ENCODE measurements around the gene LYRM2.
A peak's percentile ranks its signal among the peaks of the same experiment; 100 is the strongest.
"Not testable (repeated sequence)": the region's sequence is repeated elsewhere in the genome, so short reads cannot be mapped to it uniquely, and the experiment has no call there.

Gene LYRM2

DNA sequence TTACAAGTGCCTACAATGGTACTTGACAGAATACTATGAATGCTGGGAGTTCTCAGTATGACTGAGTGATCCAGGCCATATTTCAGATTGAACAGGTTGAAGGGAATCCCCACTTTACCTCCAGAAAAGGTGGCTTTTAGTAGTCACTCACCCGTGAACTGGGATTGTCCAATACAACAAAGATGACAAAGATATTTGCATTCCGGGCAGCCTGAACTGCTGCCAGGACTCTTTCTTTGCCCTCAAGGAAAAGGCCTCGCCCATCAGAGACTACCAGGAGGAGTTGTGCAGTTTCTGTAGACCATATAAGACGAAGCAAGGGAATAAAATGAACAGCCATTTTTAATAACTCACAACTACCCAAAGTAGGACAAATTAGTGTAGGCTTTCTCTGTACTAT is 6.3 kb upstream of the LYRM2 start:
- no peak for DNase-seq

DNA sequence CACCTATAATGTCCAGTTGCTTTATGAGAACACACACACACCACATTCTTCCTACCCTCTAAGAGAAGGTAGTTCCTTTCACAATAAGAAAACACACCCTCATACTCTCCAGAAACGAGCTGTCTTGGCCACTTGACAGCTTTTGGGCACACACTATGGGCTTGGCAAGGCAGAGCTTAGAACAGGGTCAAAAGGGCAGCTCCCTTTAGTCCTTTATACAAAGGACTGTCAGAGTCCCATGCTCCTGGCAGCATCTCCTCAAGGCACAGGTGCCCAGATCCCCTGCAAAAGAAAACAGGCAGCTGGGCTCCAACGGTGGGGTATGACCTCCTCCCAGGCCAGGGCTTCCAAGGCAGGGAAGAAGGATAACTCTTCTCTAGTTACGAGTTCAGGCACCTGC is 4.9 kb upstream of the LYRM2 start:
- no peak for DNase-seq

DNA sequence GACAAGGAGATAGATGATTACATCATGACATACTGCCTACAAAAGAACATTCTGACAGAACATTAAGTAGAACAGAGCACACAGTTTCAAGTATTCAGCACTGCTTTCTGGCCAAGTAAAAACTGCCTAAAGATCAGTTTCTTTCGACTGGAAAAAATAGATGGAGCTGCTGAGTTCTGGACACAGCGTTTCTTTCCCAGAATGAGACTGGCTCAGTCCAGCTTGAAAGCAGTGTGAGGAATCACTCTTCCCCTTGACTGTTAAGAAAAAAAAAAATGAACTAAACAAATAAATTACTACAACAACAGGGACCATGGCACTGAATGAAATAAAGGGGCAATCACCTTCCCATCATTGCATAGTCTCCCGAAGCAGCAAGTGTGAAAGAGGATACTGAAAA is 4.4 kb upstream of the LYRM2 start:
- no peak for DNase-seq

DNA sequence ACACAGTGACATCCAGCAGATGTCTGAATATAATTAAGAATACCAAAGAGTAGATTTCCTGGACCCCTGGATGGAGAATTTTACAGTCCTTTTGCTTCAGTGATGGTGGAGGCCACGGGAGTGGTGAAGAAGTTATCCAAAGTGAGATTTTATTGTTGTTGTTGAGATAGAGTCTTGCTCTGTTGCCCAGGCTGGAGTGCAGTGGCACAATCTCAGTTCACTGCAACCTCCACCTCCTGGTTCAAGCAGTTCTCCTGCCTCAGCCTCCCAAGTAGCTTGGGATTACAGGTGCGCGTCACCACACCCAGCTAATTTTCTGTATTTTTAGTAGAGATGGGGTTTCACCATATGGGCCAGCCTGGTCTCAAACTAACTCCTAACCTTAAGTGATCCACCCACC is 3.0 kb upstream of the LYRM2 start:
- not testable (repeated sequence) for DNase-seq

DNA sequence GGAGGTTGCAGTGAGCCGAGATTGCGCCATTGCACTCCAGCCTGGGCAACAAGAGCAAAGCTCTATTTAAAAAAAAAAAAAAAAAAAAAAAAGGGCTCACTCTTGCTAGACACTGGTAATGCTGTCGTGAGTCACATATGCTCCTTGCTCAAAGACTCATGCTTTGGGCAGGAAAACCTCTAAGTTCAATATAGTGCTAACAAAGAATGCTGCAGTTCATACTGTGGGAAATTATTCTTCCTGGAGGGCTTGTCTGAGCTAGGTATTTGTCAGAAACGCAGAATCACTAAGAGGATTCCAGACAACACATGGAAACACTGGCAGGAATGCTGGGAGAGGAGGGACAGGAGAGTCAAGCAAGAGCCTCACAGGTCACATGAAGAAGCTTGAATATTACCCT is 2.3 kb upstream of the LYRM2 start:
- no peak for DNase-seq

DNA sequence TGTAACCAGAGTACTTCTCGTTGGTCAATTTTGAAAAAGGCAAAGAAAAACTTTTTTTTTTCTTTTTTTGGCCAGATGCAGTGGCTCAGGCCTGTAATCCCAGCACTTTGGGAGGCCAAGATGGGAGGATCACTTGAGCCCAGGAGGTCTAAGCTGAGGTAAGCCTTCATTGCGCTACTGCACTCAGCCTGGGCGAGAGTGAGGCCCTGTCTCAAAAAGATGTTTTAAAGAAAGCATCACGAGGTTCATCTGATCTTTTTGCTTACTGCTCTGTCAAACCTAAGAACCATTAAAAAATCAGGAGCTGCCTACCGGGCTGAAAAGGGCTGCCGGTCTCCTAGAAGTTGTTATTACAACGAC is 607 bp downstream of the LYRM2 start:
- no peak for DNase-seq

DNA sequence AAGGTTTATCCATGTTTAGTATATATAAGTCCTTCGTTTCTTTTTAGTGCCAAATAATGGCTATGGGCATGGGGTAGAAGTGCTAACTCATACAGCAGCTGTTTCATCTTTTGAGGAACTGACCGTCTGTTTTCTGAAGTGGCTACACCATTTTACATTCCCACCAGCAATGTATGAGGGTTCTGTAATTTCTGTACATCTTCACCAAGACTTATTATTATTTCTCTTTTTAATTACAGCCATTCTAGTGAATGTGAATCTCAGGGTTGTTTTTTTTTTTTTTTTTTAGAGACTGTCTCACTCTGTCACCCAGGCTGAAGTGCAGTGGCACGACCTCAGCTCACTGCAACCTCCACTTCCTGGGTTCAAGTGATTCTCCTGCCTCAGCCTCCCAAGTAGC is 2.1 kb downstream of the LYRM2 start:
- DNase-seq, result not testable (repeated sequence)

DNA sequence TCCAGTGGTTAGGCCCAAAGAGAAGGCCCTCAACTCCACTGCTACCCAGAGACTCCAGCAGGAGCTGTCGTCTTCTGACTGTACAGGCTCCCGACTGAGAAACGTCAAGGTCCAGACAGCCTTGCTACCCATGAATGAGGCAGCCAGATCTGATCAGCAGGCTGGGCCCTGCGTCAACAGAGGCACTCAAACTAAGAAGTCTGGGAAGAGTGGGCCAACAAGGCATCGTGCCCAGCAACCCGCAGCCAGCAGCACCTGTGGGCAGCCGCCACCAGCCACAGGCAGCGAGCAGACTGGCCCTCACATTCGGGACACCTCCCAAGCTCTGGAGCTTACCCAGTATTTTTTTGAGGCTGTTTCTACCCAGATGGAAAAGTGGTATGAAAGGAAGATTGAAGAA is 8.1 kb downstream of the LYRM2 start:
- no peak for DNase-seq

DNA sequence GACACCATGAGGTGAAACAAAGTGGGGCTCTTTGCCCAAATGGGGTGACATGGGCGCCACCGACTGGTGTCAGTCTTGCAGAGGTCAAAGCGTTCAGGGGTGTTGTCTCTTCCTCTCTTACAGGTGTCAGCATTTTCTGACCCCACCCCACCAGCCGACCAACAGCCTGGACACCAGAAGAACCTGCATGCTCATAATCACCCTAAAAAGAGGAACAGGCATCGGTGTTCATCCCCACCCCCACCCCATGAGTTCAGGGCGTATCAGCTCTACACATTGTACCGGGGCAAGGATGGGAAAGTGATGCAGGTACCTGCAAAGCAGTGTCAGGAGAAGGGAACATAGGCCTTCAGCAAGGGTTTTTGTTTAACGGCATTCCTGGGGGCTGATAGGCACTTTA is 14.8 kb downstream of the LYRM2 start:
- DNase-seq, result no peak

DNA sequence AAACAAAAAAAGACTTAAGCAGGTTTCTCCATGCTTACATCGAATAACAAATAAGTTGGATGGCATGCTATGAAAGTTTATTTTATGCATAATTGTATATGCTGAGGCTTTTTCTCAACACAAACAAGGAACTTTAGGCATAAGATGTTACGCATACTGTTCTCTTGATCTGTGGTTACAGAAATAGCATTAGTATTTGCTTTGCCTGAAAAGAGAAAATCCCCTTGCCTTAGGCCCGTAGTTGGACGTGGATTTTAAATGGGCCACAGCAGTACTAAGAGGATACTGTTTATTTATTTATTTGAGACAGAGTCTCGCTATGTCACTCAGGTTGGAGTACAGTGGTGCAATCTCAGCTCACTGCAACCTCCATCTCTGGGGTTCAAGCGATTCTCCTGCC is 19.0 kb downstream of the LYRM2 start:
- no peak for DNase-seq

DNA sequence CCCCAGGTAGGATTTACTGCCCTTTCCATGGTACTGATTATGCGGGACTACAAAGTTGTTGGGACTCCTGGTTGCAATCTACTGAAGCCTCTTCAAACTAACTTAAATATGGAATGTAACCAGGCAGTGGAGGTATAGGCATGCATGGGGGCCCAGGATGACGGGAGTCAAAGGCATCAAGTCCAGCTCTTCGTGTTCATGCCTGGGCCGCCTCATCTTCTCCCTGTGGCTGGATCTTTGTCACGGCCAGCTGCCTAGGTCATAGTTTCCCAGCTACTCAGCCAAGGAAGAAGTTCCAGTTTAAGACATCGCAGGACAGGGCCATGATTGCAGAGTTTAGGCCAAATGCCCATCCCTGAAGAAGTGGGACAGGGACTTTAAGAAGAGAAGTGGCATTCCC is 20.5 kb downstream of the LYRM2 start:
- no peak for DNase-seq

DNA sequence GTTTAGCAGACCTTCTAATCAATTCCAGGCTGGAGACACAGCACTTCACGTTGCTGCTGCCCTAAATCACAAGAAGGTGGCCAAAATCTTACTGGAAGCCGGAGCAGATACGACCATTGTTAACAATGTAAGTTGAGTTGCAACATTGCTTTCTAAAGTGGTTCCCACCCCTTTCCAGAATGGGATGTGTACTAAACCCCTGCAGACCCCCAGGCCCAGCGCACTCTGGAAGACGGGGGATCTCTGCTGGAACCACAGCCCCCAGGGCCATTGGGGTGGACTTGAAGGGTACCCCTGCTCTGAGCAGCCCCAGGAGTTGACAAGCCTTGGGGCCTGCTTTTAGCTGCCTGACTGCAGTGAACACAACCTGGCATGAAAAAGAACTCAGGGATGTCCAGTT is 22.0 kb downstream of the LYRM2 start:
- no peak for DNase-seq

DNA sequence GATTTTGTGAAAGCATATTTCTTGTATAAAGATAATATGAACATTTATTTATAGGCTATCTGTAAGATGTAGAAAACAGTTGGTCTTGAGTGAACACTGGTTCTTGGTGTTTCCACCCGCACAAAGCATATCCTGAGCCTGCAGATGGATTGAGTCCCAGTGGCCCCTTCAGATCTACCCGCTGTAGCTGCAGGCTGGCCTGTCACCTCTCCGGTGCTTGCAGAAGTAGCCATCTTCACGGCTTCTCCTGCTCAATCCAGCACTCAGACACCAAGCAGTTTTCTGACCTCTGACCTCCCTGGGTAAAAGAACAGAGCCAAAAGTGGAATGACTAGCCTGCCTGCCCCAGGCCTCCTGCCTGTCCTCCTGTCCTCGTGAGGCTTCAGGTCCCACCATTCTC is 22.7 kb downstream of the LYRM2 start:
- DNase-seq, result no peak

DNA sequence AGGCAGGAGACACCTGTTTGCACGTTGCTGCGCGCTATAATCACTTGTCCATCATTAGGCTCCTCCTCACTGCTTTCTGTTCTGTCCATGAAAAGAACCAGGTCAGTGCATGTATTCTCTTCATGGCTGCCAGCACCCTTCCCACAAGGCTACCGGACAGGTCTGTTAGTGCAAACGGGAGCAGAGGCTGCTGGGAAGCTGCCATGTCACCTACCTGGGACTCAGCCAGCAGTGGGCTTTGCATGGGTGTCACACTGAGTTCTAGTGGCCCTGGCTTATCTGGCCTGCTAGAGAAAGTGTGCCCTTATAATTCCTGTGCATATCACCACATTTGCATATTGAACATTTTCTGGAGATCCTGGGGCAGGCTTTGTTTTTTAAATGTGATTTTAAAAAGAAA is 24.8 kb downstream of the LYRM2 start:
- no peak for DNase-seq

DNA sequence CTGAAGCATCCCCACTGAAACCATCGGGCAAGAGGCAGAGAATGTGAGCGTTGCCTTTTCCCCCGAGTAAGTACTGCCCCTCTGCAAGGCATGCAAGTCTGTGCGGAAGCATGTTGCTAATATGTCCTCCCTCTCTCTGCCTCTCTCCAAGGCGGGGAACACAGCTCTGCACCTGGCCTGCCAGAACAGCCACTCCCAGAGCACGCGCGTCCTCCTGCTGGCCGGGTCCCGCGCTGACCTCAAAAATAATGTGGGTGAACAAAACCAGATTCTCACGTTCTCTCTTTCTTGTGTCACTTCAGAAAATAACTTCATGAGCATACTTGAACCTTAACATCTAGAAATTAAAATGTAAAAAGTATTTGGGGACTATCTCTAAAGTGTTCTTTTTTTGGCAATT is 26.4 kb downstream of the LYRM2 start:
- no peak for DNase-seq

DNA sequence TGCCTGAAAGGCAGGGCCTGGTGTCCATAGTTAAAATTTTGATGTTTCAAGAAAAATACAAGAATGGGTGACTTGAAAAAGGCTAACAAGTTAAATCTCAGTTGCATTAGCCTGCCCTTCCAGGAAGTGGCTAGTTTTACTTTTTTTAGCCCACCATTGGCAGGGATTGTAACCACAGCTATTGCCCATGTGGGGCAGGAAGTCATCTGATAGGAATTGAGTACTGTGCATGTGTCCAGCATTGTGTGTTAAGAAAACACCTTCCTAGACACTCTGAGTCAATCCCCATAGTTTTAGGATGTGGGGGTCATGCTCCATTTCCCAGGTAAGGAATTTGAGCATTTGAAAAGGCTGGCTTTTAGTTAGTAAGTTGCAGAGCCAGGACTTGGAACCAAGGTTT is 26.9 kb downstream of the LYRM2 start:
- no peak for DNase-seq

DNA sequence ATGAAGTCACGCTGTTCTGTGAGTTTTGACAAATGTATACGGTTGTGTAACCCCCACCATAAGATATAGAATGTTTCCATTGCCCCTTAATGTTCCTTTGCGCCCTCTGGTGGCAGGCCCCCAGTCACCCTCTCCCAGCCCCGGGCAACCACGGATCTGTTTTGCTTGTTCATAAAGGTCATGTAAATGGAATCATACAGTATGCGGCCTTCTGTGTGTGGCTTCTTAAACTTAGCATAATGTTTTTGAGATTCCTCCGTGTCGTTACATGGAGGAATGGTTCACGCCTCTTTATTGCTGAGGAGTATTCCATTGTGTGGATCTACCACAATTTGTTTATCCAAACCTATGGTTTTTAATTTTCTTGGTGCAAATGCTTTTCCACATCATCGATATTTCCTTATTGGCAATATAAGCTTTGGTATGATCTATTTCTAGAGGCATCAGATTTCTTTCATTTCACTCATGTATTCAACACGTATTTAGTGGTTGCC is 28.4 kb downstream of the LYRM2 start:
- peak; percentile 86 for DNase-seq

DNA sequence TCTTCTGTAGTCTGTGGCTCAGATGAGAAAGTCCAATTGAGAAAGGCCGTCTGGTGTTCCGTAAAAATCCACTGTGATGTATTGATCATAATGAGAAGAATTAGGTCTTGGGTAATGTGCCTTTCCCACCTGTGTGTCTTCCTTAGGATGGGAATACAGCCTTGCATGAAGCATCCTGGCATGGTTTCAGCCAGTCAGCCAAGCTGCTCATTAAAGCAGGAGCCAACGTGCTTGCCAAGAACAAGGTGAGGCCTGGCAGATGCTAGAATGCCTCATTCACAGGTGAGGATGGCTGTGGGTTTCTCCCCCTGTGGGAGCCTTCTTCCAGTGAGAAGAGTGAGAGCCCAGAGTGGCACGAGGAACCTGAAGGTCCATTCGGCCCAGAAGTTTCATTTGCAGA is 32.7 kb downstream of the LYRM2 start:
- DNase-seq, result no peak

DNA sequence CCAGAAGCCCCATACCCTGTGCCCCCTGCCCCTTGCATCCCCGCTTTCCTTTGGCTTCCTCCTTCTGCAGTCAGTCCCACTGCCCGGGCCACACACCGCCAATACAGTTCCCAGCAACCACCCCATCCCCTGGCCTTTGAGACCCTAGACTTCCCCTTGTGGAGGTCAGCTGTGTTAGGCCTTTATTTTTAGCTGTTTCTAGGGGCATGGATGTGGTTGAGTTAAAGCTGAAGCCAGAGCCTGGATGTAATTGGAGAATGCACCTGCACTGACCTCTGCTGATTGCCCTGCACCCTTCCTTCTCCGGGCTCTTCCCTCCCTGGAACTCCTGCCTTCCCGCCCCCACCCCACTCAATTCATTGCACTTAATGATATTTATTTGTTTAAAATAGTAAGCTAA is 33.9 kb downstream of the LYRM2 start:
- DNase-seq, result no peak

DNA sequence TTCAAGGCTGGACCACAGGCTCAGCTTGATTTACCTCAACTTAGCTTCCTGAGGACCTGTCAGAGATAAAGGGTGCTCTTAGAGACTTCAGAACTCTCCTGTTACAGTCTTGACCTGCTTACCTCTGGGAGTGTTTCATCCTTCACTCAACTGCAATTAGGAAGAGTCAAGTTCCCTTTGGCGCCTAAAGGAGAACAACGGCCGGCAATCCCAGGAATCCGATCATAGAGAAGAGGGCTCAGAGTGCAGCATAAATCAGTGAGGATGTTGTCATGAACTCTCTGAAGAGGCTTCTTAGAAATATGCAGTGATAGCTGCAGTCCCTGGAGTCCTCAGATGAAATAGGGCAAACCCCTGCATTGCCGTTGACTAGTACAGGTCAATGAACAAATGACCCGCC is 36.4 kb downstream of the LYRM2 start:
- no peak for DNase-seq

DNA sequence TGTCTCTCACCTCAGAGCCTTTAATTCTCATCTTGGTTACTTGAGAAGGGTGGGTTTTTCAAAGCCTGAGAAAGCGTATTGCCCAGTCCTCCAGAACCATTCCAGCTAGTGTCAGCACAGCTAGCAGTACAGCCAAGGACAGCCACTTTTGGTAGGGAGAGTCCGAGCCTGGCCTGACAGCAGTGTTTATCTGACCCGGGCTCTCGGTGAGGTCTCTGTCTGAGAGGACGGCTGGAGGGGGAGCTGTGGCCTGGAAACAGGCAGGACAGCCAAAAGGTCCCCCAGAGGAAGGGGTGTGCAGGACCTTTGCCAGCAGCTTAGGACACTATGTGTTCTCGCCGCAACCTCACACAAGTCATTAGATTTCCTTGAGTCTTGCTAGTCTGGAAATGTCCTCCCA is 38.8 kb downstream of the LYRM2 start:
- no peak for DNase-seq

DNA sequence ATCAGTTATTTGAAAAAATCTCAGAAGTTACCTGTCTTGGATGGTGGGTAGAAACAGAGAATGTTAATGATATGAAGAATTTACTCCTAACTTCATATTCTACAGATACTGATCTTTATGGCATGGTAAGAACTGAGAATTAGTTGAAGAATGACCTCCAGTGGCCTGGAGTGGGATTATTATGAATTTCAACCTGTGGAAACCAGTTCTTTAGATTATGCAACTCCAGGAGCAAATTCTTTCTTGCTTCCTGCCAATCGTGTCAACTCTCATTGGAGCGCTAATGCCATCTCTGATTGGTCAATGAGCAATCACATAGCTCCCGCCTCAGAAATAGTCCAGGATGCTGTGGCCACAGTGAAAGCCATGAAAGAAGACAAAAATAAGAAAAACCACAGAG is 40.6 kb downstream of the LYRM2 start:
- no peak for DNase-seq

DNA sequence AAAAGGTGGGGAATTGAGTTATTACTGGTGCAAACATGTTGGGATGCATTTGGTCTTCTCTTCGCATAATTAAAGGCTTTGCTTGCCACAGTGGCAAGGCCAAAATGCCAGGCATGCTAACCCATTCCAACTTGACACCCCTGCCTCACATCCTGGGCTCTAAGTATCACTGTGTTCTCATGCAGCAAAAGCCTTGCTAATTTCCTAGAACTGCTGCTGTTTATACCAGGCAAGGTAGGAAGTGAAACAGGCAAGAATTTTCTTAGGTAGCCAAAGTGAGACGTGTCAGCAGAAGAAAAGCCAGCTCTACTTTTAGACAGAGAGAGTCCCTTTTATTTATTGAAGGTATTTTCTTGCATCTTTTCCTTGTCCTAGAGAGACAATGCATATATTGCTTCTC is 41.2 kb downstream of the LYRM2 start:
- no peak for DNase-seq

DNA sequence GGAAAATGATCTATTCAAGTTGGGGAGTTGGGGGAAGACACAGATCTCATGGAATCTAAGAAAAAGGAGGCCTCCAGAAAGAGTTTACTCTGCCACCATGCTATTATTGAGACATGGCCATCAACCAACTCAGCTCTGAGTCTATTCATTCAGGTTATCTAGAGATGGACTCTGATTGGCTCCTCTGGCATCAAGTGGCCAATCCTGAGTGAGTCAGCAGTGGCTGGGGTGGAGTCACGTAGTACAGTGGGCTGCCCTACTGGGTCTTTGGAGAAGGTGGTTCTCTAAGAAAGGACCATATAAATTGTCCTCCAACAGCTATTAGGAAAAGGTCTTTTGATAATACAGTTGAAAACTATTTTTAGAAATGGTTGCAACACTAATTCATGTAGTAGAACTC is 42.1 kb downstream of the LYRM2 start:
- no peak for DNase-seq

DNA sequence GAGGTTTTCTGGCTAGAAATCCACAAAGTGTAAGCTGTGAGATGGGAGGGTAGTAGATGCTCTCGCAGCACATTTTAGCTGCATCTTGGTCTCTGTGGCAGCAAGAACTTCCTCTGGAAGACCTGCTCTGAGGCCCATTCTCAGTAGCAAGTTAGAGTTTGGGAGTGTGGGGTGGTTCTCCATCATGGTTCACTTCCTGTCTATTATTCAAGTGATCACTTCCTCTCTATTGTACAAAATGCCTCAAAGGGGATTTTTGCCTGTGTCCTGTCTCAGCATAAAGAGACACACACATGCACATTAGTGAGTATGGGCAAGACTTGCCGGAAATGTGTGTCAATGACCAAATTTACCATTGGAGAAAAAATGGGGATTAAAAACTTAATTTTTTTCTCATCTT is 42.5 kb downstream of the LYRM2 start:
- DNase-seq, result no peak

DNA sequence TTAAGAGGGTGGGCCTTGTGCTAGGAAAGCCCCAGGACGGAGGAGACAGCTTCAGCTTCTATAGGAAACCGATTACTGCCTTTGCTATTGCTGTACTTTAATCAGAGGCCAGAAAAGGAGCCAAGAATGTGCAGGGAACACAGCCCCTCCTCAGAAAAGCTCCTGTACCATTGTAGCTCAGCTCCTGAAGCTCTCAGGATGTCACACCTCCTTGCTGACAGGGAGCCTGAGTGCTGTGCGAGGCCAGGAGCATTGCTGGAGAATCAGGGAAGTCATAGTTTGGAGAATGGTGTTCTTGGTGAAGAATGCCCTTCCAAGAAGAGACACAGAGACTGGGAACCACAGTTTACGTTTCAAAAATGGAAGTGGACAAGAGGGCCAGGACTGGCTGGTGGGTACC is 46.8 kb downstream of the LYRM2 start:
- no peak for DNase-seq
